NB4 (cell line): ENCODE results near the gene CCM2L.

Experiments
- CTCF ChIP-seq: IDR thresholded peaks from one replicate; pipeline ENCODE4 v1.5.1; 2012; ENCODE audit warnings: low read depth, low read length
- MAX ChIP-seq: IDR thresholded peaks from 2 replicates; pipeline ENCODE4 v1.6.1; 2011; ENCODE audit warnings: low read depth, low read length

- TF ChIP-seq CTCF (no peak), MAX (no peak)
Observed at GRCh38 chr20:32037929-32038328, 27.7 kb downstream of the CCM2L start.
